ENCODE data around the gene EPOP. TPM values are rescaled to one million over a fixed set of nuclear protein-coding genes. Genes with fewer than 3 reads are reported as not detected.

Gene EPOP
- total and polyA plus RNA-seq, 3 experiments from 2014 or later, result 0.10 to 50.0 (median 47.0) TPM

- Mint-ChIP-seq H3K27ac (peak overlapping the region in 1 of 8 donors; percentile 72), H3K27me3 (peaks cover 23 to 49% of the 10 kb centered on the region in 2 donors), H3K4me1 (peaks cover 6 to 14% (median 10%) of the 10 kb centered on the region in 3 donors), H3K9me3 (no peaks in the 10 kb centered on the region), H3K36me3 (no peaks in the 10 kb centered on the region), H3K4me3 (no peak overlapping the region)
- no peak for DNase-seq
- no peaks in the 10 kb centered on the region for H3K36me3 ChIP-seq (ENCODE audit: insufficient read depth, low read length)
- H3K27me3 ChIP-seq (ENCODE audit: insufficient read depth, low read length, poor library complexity, severe bottlenecking), result peaks cover 12% of the 10 kb centered on the region
- no peak overlapping the region for H3K27ac ChIP-seq (ENCODE audit: low read depth, low read length)
- ChIA-PET CTCF (interaction anchor here (0.9 to 1.6 kb wide), 2 partner anchors 9 to 101 kb away, joined by 3 to 4 read pairs; no protein-coding TSS in a partner anchor), POLR2A (no interaction called here)
- no peak overlapping the region for H3K4me3 ChIP-seq (ENCODE audit: low read length)
- no peaks in the 10 kb centered on the region for H3K4me1 ChIP-seq (ENCODE audit: insufficient read depth, low read length)
- H3K9me3 ChIP-seq (ENCODE audit: low read length), result no peaks in the 10 kb centered on the region
Observed at GRCh38 chr17:38658741-38659345, 15.9 kb downstream of the EPOP start.

GRCh38 chr17:38657824-38658740 lies 16.7 kb downstream of the EPOP start:
- no peaks in the 10 kb centered on the region for H3K9me3 Mint-ChIP-seq
- no peak for DNase-seq
- POLR2A ChIA-PET, result no interaction called here
- H3K27ac ChIP-seq (ENCODE audit: low read depth, low read length), result no peak overlapping the region
- H3K27ac Mint-ChIP-seq, result peak overlapping the region in 2 of 8 donors; percentile 72 to 81
- H3K9me3 ChIP-seq (ENCODE audit: low read length), result no peaks in the 10 kb centered on the region
- peaks cover 25 to 54% of the 10 kb centered on the region in 2 donors for H3K27me3 Mint-ChIP-seq
- CTCF ChIA-PET, result interaction anchor here (0.9 to 1.6 kb wide), 2 partner anchors 9 to 100 kb away, joined by 3 to 4 read pairs; no protein-coding TSS in a partner anchor
- H3K4me3 ChIP-seq (ENCODE audit: low read length), result no peak overlapping the region
- peaks cover 12% of the 10 kb centered on the region for H3K27me3 ChIP-seq (ENCODE audit: insufficient read depth, low read length, poor library complexity, severe bottlenecking)
- no peaks in the 10 kb centered on the region for H3K36me3 Mint-ChIP-seq
- peaks cover 6 to 14% (median 11%) of the 10 kb centered on the region in 3 donors for H3K4me1 Mint-ChIP-seq
- H3K36me3 ChIP-seq (ENCODE audit: insufficient read depth, low read length), result no peaks in the 10 kb centered on the region
- H3K4me3 Mint-ChIP-seq, result no peak overlapping the region
- H3K4me1 ChIP-seq (ENCODE audit: insufficient read depth, low read length), result no peaks in the 10 kb centered on the region

- H3K27ac ChIP-seq (ENCODE audit: low read depth, low read length), result no peak overlapping the region
- H3K4me3 ChIP-seq (ENCODE audit: low read length), result no peak overlapping the region
- Mint-ChIP-seq H3K4me1 (peaks cover 6 to 14% (median 11%) of the 10 kb centered on the region in 3 donors), H3K4me3 (peak overlapping the region in 2 of 7 donors; percentile 15 to 61), H3K36me3 (no peaks in the 10 kb centered on the region), H3K27me3 (peaks cover 21 to 50% of the 10 kb centered on the region in 2 donors), H3K9me3 (no peaks in the 10 kb centered on the region), H3K27ac (peak overlapping the region in 3 of 8 donors; percentile 35 to 81 (median 42))
- H3K9me3 ChIP-seq (ENCODE audit: low read length), result no peaks in the 10 kb centered on the region
- peak in 1 of 5 donors; percentile 57 for DNase-seq
- POLR2A ChIA-PET, result no interaction called here
- H3K4me1 ChIP-seq (ENCODE audit: insufficient read depth, low read length), result no peaks in the 10 kb centered on the region
- H3K36me3 ChIP-seq (ENCODE audit: insufficient read depth, low read length), result no peaks in the 10 kb centered on the region
- peaks cover 12% of the 10 kb centered on the region for H3K27me3 ChIP-seq (ENCODE audit: insufficient read depth, low read length, poor library complexity, severe bottlenecking)
- CTCF ChIA-PET, result interaction anchor here (2.0 kb wide), 1 partner anchor 10 kb away, joined by 7 read pairs; no protein-coding TSS in a partner anchor
Observed at GRCh38 chr17:38656959-38657823, 17.6 kb downstream of the EPOP start.

- POLR2A ChIA-PET, result no interaction called here
- CTCF ChIA-PET, result interaction anchor here (0.9 kb wide), 1 partner anchor 97 kb away, joined by 4 read pairs; no protein-coding TSS in a partner anchor
- peaks cover 20 to 44% of the 10 kb centered on the region in 2 donors for H3K27me3 Mint-ChIP-seq
- no peaks in the 10 kb centered on the region for H3K36me3 Mint-ChIP-seq
- peaks cover 6 to 14% (median 11%) of the 10 kb centered on the region in 3 donors for H3K4me1 Mint-ChIP-seq
- H3K9me3 Mint-ChIP-seq, result no peaks in the 10 kb centered on the region
- peak overlapping the region in 2 of 7 donors; percentile 32 to 43 for H3K4me3 Mint-ChIP-seq
- Histone ChIP-seq H3K4me1 (ENCODE audit: insufficient read depth, low read length) (no peaks in the 10 kb centered on the region), H3K27me3 (ENCODE audit: insufficient read depth, low read length, poor library complexity, severe bottlenecking) (peaks cover 12% of the 10 kb centered on the region), H3K36me3 (ENCODE audit: insufficient read depth, low read length) (no peaks in the 10 kb centered on the region), H3K4me3 (ENCODE audit: low read length) (no peak overlapping the region), H3K9me3 (ENCODE audit: low read length) (no peaks in the 10 kb centered on the region), H3K27ac (ENCODE audit: low read depth, low read length) (no peak overlapping the region)
- H3K27ac Mint-ChIP-seq, result no peak overlapping the region
- no peak for DNase-seq
Observed at GRCh38 chr17:38654411-38655398, 20.1 kb downstream of the EPOP start.

GRCh38 chr17:38653679-38654078 lies 21.1 kb downstream of the EPOP start:
- no peak overlapping the region for H3K4me3 ChIP-seq (ENCODE audit: low read length)
- no peaks in the 10 kb centered on the region for H3K36me3 Mint-ChIP-seq
- ChIA-PET CTCF (interaction anchor here (0.9 to 1.0 kb wide), 2 partner anchors 9 to 96 kb away, joined by 3 to 4 read pairs; no protein-coding TSS in a partner anchor), POLR2A (no interaction called here)
- no peak overlapping the region for H3K27ac Mint-ChIP-seq
- no peak overlapping the region for H3K4me3 Mint-ChIP-seq
- no peaks in the 10 kb centered on the region for H3K36me3 ChIP-seq (ENCODE audit: insufficient read depth, low read length)
- H3K9me3 Mint-ChIP-seq, result no peaks in the 10 kb centered on the region
- H3K9me3 ChIP-seq (ENCODE audit: low read length), result no peaks in the 10 kb centered on the region
- H3K4me1 ChIP-seq (ENCODE audit: insufficient read depth, low read length), result no peaks in the 10 kb centered on the region
- no peak for DNase-seq
- H3K4me1 Mint-ChIP-seq, result peaks cover 6 to 14% (median 11%) of the 10 kb centered on the region in 3 donors
- H3K27ac ChIP-seq (ENCODE audit: low read depth, low read length), result no peak overlapping the region
- peaks cover 20 to 40% of the 10 kb centered on the region in 2 donors for H3K27me3 Mint-ChIP-seq
- peaks cover 12% of the 10 kb centered on the region for H3K27me3 ChIP-seq (ENCODE audit: insufficient read depth, low read length, poor library complexity, severe bottlenecking)

GRCh38 chr17:38653230-38653629 lies 21.5 kb downstream of the EPOP start:
- Mint-ChIP-seq H3K27ac (no peak overlapping the region), H3K4me3 (no peak overlapping the region), H3K36me3 (no peaks in the 10 kb centered on the region), H3K4me1 (peaks cover 6 to 14% (median 11%) of the 10 kb centered on the region in 3 donors), H3K9me3 (no peaks in the 10 kb centered on the region), H3K27me3 (peaks cover 20 to 36% of the 10 kb centered on the region in 2 donors)
- Histone ChIP-seq H3K4me1 (ENCODE audit: insufficient read depth, low read length) (no peaks in the 10 kb centered on the region), H3K27me3 (ENCODE audit: insufficient read depth, low read length, poor library complexity, severe bottlenecking) (peaks cover 12% of the 10 kb centered on the region), H3K4me3 (ENCODE audit: low read length) (no peak overlapping the region), H3K9me3 (ENCODE audit: low read length) (no peaks in the 10 kb centered on the region), H3K27ac (ENCODE audit: low read depth, low read length) (no peak overlapping the region), H3K36me3 (ENCODE audit: insufficient read depth, low read length) (no peaks in the 10 kb centered on the region)
- ChIA-PET POLR2A (no interaction called here), CTCF (interaction anchor here (0.9 to 1.0 kb wide), 2 partner anchors 10 to 95 kb away, joined by 3 to 4 read pairs; no protein-coding TSS in a partner anchor)
- no peak for DNase-seq

Data from CD8-positive, alpha-beta memory T cell (primary cell).